Measurements from ENCODE around the gene CEACAM4.
"Not testable (repeated sequence)": the region's sequence is repeated elsewhere in the genome, so short reads cannot be mapped to it uniquely, and the experiment has no call there.

Gene CEACAM4

GRCh38 chr19:41581068-41581467 lies 45.8 kb downstream of the CEACAM4 start:
- H3K27me3 ChIP-seq (ENCODE audit: control insufficient read depth in 1 of 2, insufficient read depth in 2 of 2, low read length in 2 of 2); H3K9me3 ChIP-seq (ENCODE audit: low read length); H3K27ac ChIP-seq (ENCODE audit: low read depth, low read length); H3K4me3 ChIP-seq (ENCODE audit: low read depth in 1 of 2, low read length in 2 of 2); H3K4me1 ChIP-seq (ENCODE audit: insufficient read depth, low read length); H3K36me3 ChIP-seq (ENCODE audit: insufficient read depth, low read length); H3K9ac ChIP-seq (ENCODE audit: low read length): not testable (repeated sequence)

- H3K27ac ChIP-seq (ENCODE audit: low read depth, low read length): no peak overlapping the region
- H3K9ac ChIP-seq (ENCODE audit: low read length): no peak overlapping the region
- H3K4me3 ChIP-seq (ENCODE audit: low read depth in 1 of 2, low read length in 2 of 2): no peak overlapping the region
- H3K27me3 ChIP-seq (ENCODE audit: control insufficient read depth in 1 of 2, insufficient read depth in 2 of 2, low read length in 2 of 2): no peaks in the 10 kb centered on the region
- no peaks in the 10 kb centered on the region for H3K4me1 ChIP-seq (ENCODE audit: insufficient read depth, low read length)
- H3K36me3 ChIP-seq (ENCODE audit: insufficient read depth, low read length): no peaks in the 10 kb centered on the region
- no peaks in the 10 kb centered on the region for H3K9me3 ChIP-seq (ENCODE audit: low read length)
These were observed 48.0 kb downstream of the CEACAM4 start for GRCh38 chr19:41578886-41579285.

GRCh38 chr19:41577833-41578232 lies 49.0 kb downstream of the CEACAM4 start:
- Histone ChIP-seq H3K4me3 (ENCODE audit: low read depth in 1 of 2, low read length in 2 of 2) (no peak overlapping the region), H3K27ac (ENCODE audit: low read depth, low read length) (no peak overlapping the region), H3K27me3 (ENCODE audit: control insufficient read depth in 1 of 2, insufficient read depth in 2 of 2, low read length in 2 of 2) (no peaks in the 10 kb centered on the region), H3K9ac (ENCODE audit: low read length) (no peak overlapping the region), H3K9me3 (ENCODE audit: low read length) (no peaks in the 10 kb centered on the region), H3K36me3 (ENCODE audit: insufficient read depth, low read length) (no peaks in the 10 kb centered on the region), H3K4me1 (ENCODE audit: insufficient read depth, low read length) (no peaks in the 10 kb centered on the region)

- H3K9me3 ChIP-seq (ENCODE audit: low read length): no peaks in the 10 kb centered on the region
- H3K4me3 ChIP-seq (ENCODE audit: low read depth in 1 of 2, low read length in 2 of 2): no peak overlapping the region
- H3K9ac ChIP-seq (ENCODE audit: low read length): no peak overlapping the region
- no peaks in the 10 kb centered on the region for H3K4me1 ChIP-seq (ENCODE audit: insufficient read depth, low read length)
- no peak overlapping the region for H3K27ac ChIP-seq (ENCODE audit: low read depth, low read length)
- H3K27me3 ChIP-seq (ENCODE audit: control insufficient read depth in 1 of 2, insufficient read depth in 2 of 2, low read length in 2 of 2): peaks cover 0 to 5% of the 10 kb centered on the region in 2 donors
- no peaks in the 10 kb centered on the region for H3K36me3 ChIP-seq (ENCODE audit: insufficient read depth, low read length)
These were observed 49.6 kb downstream of the CEACAM4 start for GRCh38 chr19:41577144-41577830.

- Histone ChIP-seq H3K4me1 (ENCODE audit: insufficient read depth, low read length) (no peaks in the 10 kb centered on the region), H3K9me3 (ENCODE audit: low read length) (no peaks in the 10 kb centered on the region), H3K36me3 (ENCODE audit: insufficient read depth, low read length) (no peaks in the 10 kb centered on the region), H3K4me3 (ENCODE audit: low read depth in 1 of 2, low read length in 2 of 2) (no peak within 1 kb of the TSS), H3K27ac (ENCODE audit: low read depth, low read length) (no peak within 1 kb of the TSS), H3K27me3 (ENCODE audit: control insufficient read depth in 1 of 2, insufficient read depth in 2 of 2, low read length in 2 of 2) (peaks cover 0 to 5% of the 10 kb centered on the region in 2 donors), H3K9ac (ENCODE audit: low read length) (no peak within 1 kb of the TSS)
These were observed 50.9 kb downstream of the CEACAM4 start, which contains the start of gene CEACAM21 for GRCh38 chr19:41575998-41576397. CEACAM21 (plus strand) TSS chr19:41576166; CDS start chr19:41576275, 109 bp downstream.

- Histone ChIP-seq H3K27me3 (ENCODE audit: control insufficient read depth in 1 of 2, insufficient read depth in 2 of 2, low read length in 2 of 2) (peaks cover 14 to 23% of the 10 kb centered on the region in 2 donors), H3K9me3 (ENCODE audit: low read length) (no peaks in the 10 kb centered on the region), H3K9ac (ENCODE audit: low read length) (no peak overlapping the region), H3K4me3 (ENCODE audit: low read depth in 1 of 2, low read length in 2 of 2) (no peak overlapping the region), H3K36me3 (ENCODE audit: insufficient read depth, low read length) (no peaks in the 10 kb centered on the region), H3K27ac (ENCODE audit: low read depth, low read length) (no peak overlapping the region), H3K4me1 (ENCODE audit: insufficient read depth, low read length) (no peaks in the 10 kb centered on the region)
These were observed 56.2 kb downstream of the CEACAM4 start for GRCh38 chr19:41570639-41571112.

GRCh38 chr19:41570179-41570578 lies 56.7 kb downstream of the CEACAM4 start:
- H3K27ac ChIP-seq (ENCODE audit: low read depth, low read length): no peak overlapping the region
- H3K9me3 ChIP-seq (ENCODE audit: low read length): no peaks in the 10 kb centered on the region
- no peaks in the 10 kb centered on the region for H3K4me1 ChIP-seq (ENCODE audit: insufficient read depth, low read length)
- H3K27me3 ChIP-seq (ENCODE audit: control insufficient read depth in 1 of 2, insufficient read depth in 2 of 2, low read length in 2 of 2): peaks cover 14 to 28% of the 10 kb centered on the region in 2 donors
- H3K9ac ChIP-seq (ENCODE audit: low read length): no peak overlapping the region
- no peaks in the 10 kb centered on the region for H3K36me3 ChIP-seq (ENCODE audit: insufficient read depth, low read length)
- H3K4me3 ChIP-seq (ENCODE audit: low read depth in 1 of 2, low read length in 2 of 2): no peak overlapping the region

- H3K9me3 ChIP-seq (ENCODE audit: low read length): no peaks in the 10 kb centered on the region
- no peak overlapping the region for H3K9ac ChIP-seq (ENCODE audit: low read length)
- H3K4me3 ChIP-seq (ENCODE audit: low read depth in 1 of 2, low read length in 2 of 2): no peak overlapping the region
- no peak overlapping the region for H3K27ac ChIP-seq (ENCODE audit: low read depth, low read length)
- peaks cover 14 to 34% of the 10 kb centered on the region in 2 donors for H3K27me3 ChIP-seq (ENCODE audit: control insufficient read depth in 1 of 2, insufficient read depth in 2 of 2, low read length in 2 of 2)
- no peaks in the 10 kb centered on the region for H3K36me3 ChIP-seq (ENCODE audit: insufficient read depth, low read length)
- no peaks in the 10 kb centered on the region for H3K4me1 ChIP-seq (ENCODE audit: insufficient read depth, low read length)
These were observed 57.3 kb downstream of the CEACAM4 start for GRCh38 chr19:41569481-41570150.
